Lung microvascular endothelial cell (primary cell): ENCODE results near the gene CXorf38. TPM values are rescaled to one million over a fixed set of nuclear protein-coding genes. Genes with fewer than 3 reads are reported as not detected.

Experiments
- total RNA-seq: library from RNA; depleted of rRNA; stranded (reverse); fragments of >200 nt; gene quantifications from 2 replicates; pipeline ENCODE4 v1.2.1, GENCODE V29; 2014

Gene CXorf38
- total RNA-seq, 1 donor from 2014 or later, result 11.1 TPM

Other genes with a start within 250 kb of the CXorf38 start
- 78.7 and 94.2 TPM in 2 replicates for gene ATP6AP2, start 66.6 kb downstream of the CXorf38 start, total RNA-seq
- gene MPC1L, start 24.1 kb downstream of the CXorf38 start, total RNA-seq, result not detected in 2 replicates
- 13.3 and 14.1 TPM in 2 replicates for gene MED14, start 88.0 kb upstream of the CXorf38 start, total RNA-seq